Activated CD4-positive, alpha-beta T cell treated with anti-CD3 and anti-CD28 coated beads, Interleukin-10, Interleukin-2, amounts not matched to agents 100 ng/mL and 50 ng/mL, durations not matched to agents 16 hours and 8 hours (primary cell): ENCODE measurements around the gene DPF3.

Source experiments
- DNase-seq: peaks from one replicate; pipeline ENCODE4 v3.0.0-alpha.2; 2020

Gene DPF3

DNA sequence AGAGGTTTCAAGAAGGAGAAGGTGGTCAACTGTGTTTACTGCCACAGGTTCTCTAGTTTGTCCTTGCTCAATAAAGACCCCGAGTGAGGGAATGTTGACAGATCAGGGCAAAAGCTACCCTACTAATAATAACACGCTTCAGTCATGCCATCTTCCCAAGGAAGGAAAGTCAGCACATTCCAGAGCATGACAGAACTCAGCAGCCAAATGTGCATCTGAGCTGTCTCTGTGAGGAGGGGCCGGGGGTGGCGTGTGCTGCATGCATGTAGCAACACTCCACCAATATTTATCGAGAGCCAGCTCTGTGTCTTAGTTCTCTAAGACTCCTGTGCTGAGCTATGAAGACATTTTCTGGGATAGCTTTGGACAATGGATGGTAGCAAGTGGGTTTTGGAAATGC is 260.4 kb downstream of the DPF3 start:
- no peak for DNase-seq

DNA sequence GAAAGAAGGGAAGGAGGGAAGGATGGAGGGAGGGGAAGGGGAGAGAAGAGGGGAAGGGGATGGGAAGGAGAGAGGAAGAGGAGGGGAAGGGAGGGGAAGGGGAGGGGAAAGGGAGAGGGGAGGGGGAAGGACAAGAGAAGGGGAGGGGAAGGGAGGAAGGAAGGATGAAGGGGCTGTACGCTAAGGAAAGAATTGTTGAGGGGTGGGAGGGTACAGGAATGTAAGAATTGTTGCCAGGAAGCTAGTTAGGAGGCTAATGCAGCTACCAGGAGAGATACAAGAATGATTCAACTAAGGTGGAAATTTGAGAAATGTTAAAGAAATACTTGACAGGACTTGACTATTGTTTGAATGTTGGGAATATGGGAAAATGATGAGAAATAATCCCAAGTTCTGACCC is 261.2 kb downstream of the DPF3 start:
- DNase-seq: no peak

DNA sequence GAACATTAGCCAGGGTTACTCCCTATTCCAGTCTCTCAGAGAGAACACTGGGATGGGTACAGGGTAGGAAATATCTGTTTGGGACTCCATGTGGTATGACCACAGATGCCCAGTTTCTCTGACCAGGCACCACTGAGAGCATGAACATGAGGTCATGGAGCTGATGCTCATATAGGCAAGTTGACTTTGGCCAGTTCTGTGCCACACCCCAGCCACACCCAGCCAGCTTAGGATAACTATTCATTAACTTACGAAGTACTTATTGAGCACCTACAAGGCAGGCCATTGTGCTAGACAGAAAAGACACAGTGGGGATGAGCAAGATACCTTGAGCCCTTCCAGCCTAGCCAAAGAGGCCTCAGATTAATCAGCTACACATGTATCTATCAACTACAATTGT is 262.5 kb downstream of the DPF3 start:
- DNase-seq: no peak

DNA sequence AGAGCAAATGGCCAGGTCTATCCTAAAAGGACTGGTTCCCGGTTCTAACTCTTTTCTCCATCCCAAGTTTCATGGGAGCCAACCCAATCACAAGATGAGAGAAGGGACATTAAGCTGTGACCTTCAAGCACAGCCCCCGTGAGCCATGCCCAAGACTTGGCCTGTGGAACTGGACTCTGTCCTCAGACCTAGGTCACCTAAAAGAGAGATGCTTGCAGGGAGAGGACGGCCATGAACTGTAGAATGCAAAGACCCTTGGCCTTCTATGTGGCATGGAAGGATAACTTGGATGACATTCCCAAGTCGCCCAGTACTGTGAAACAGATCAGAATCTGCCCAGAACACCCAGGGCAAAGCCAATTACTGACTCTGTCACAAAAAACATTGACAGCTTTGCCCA is 263.5 kb downstream of the DPF3 start:
- no peak for DNase-seq

DNA sequence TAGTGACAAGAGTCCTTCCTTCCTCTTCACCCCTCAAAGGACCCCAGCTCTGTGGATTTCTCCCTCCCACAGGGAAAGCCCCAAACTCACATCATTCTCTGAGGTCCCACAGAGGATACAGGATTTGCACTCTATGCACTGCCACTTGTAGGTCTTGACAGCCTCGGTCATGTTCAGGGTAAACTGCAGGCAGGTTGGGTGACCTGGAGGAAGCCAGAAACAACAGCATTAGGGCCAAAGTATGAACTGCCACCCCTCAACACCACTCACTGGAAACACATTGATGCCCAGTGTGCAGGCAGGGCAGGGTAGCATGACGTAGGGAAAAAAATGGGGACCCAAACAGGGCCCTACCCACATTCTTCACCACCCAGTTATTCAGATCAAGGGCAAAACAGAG is 264.4 kb downstream of the DPF3 start:
- no peak for DNase-seq

DNA sequence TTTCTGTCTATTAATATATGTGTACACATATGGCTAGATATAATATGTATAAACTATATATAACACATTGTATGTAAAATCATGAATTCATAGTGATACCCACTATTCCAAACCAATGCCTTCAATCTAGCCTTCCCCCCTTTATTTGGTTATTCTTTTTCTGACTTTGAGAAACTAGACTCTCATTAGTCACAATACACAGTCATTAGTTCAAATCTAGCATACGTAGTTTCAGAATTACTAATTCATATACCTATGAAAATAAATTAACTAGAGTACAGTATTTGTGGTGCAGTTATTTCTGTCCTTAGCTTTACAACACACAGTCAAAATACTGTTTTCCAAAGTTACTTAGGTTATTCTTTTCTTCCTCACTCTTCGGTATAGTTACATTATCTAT is 268.2 kb downstream of the DPF3 start:
- peak; percentile 2 for DNase-seq

DNA sequence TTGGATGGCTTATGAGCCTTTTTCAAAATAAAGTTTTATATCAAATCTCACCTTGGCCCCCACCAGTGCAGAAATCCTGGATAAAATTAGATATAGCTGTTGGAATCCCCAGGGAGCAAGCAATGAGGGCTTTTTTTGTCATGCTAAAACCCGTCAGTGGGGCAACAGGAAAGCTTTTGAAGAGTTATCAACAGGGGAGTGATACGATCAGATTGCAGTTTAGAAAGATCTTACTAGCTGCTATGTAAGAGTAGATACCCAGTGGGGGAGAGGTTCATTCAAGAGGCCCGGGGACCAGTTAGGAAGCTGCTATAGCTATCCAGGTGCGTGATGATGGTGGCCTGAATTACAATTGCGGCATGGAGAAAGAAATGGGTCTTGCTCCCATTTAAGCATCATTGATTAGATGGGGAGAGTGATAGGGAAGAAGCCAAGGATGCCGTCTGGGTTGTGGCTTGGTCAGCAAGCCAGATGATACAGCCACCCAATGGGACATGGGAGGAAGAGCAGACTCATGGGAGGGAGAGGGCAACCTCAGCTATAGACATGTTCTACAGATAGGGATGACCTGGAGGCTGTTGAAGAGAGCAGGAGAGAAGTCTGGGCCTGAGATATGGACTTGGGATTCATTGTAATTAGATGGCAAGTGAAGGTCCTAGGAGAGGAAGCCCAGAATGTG is 272.4 kb downstream of the DPF3 start:
- DNase-seq: no peak

DNA sequence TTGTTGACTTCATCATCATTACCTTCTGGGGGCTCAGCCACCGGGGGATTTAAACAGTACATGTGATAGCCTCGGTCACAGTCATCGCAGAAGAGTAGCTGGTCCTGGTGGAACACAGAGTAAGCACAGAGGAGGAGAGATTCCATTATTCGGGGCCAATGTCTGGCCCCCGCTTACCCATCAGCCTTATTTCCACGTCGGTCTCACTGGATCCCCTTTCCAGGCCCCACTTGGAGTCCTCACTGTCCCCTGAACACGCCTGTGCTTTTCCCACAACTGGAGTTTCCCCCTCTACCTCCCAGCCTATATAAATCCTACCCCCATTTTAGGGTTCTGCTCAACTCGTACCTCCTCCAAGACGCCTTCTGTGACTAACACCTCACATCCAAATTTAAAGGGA is 274.0 kb downstream of the DPF3 start:
- no peak for DNase-seq

DNA sequence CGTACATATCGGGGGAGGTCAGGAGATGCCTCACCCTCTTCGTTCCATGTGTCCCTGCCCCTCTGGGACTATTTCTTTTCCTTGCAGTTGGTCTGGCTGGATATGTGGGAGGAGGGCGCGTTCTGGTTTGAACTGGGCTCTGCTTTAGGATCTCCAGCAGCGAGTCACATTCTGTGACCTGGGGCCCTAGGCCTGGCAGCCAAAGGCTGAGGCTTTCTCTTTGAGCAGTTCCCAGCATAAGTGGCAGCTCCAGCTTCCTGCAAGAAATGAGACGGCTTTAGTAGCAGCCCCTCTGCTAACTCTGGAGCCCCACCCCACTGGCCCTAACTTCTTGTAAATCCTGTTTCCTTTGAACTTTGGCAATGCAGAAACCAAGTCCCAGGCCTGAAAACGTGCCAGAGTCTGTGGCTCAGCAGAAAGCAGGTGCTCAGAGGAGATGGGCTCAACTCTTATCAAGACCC is 274.8 kb downstream of the DPF3 start:
- no peak for DNase-seq

DNA sequence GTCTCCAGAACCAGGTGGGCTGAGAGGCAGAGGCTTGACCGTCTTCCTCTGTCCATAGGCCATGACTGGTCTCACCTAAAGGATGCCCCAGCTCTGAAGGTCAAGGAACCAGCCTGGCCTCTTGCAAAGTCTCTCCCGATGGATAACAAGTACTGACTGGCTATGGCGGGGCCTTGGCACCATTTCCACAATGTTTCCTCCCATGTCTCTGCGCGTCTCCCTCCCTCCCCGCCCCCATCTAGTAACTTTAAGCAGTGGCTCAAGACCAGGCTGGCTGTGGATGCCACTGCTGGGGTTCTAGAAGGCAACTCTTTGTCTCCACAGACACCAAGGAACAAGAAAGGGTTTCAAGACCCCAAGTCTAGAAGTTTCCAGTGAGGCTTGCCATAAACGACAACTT is 275.5 kb downstream of the DPF3 start:
- DNase-seq: no peak

DNA sequence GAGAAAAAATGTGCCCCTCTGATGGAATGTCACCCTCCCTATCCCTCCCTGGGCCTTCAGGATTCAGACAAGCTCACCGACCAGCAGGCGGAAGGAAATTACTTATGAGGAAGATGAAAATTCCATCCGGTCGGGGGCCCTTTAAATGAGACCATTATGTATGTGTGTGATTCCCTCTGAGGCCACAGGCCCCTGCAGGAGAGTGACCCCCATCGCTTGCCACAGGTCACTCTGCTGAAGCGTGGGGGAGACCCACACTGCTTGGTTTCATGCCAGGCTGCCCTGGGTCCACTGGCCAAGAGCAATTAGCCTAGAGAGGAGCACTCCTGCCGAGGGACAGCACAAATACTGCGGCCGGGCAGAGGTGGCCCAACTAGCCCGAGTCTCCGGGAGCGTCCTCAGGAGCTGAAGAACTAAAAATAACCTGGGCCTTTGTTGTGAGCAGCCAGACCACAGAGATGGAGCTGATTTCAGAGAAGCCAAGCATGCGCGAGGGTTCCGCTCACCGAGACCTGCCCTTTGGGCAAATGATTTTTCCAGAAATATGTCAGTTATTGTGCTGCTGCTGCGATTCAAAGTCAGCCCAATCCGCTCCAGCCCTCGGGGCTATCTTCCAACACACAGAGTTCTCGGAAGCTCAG is 276.4 kb downstream of the DPF3 start:
- DNase-seq: no peak

DNA sequence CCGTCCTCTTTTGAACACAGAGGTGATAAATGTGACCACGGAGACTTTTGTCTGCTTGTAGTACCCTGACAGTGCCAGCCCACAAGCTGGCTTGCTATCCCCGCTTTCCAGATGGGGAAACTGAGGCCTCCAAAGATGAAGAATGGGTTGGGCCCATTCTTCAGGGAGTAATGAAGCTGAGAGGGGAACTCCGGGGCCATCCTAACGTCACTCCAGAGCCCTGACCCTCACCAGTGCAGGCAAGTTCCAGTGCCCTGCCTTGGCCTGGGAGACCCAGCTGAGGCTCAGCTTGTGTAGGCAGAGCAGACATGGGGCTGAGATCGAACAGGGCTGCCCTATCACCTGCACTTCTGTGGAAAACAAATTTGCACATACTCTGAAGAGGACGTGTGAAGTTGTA is 277.1 kb downstream of the DPF3 start:
- DNase-seq: no peak

DNA sequence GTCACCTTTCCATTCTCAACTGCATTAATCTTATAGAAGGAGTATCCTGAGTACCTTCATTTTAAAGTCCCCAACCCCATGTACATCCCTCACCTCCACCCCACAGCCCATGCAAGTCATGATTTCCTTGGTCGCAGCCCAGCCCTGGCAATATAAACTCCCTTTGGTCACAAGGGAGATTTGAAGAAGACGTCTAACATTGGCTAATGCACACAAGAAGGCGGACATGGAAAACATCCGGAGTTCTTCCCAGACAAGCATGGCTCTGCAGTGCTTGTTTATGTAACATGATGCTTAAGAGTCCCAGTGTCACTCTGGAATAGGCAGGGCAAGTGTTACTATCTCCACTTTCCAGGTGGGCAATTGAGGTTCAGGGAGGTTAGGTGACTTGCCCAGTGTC is 277.6 kb downstream of the DPF3 start:
- no peak for DNase-seq

DNA sequence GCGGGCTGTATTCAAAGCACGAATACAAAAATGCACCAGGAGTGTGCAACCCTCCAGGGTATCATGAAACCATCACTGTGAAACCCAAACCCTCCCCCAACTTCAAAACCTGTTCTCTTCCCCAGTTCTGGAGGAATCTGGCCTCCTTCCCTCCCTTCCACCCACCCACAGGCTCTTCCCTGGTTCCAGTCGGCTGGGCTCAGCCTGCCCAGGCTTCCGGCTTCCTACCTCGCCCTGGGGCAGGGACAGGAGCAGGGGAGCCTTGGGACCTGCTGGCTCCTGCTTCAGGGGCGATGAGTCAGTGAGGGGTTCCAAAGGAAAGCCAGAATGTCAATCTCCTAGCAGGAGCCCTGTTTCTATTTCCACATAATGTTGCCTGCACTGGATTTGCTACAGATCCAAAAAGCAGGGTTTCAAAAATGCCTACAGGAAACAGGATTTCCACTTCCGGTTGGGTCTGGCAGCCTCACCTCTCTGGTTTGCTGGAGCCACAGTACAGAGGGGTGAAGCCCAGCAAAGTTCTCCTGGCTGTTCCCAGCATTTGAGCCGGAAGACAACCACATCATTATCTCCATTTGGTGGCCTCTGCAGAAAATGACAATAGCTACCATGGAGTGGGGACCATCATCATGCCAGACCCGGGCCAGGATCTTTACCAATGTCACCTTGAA is 278.3 kb downstream of the DPF3 start:
- DNase-seq: no peak

DNA sequence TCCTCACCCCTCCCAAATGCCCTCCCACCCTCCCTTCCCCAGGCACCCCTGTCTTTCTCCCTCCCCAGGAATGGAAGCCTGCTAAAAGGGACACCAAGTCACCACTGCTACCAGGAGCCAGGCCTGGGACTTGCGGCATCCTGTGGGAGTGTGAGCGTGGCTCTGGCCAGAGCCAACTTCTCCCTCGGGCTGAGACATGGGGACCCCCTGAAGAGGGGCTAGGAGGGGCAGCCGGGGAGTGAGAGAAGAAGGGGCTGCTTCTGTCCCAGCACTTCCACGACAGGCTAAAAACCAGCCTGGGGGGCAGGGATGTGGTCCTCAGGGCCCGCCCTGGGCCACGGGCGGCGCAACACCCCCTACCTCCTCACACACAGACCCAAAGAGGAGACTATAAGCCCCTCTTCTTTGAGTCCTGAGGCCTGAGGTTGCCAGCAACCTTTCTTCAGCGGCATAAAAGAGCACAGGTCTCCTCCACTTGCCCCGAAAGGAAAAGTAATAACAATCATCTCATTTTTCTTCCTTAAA is 278.9 kb downstream of the DPF3 start:
- no peak for DNase-seq

DNA sequence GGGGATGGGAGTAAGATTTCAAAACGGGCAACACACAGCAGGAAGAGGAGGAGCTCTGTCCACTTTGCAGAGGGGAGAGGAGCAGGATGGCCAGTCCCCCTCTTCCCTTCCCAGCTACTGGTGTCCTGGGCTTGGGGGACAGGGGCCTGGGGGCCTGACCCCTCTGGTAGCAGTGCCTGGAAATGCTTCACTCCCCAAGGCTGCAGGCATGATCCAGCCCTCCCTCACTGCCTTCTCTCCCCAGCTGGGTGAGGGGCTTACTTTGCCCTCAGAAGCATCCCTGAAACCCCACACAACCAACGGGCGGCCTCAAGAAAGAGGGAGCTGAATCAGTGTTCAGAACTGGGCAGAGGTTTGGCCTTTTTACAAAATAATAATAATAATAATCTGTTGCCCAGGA is 279.5 kb downstream of the DPF3 start:
- DNase-seq: no peak

DNA sequence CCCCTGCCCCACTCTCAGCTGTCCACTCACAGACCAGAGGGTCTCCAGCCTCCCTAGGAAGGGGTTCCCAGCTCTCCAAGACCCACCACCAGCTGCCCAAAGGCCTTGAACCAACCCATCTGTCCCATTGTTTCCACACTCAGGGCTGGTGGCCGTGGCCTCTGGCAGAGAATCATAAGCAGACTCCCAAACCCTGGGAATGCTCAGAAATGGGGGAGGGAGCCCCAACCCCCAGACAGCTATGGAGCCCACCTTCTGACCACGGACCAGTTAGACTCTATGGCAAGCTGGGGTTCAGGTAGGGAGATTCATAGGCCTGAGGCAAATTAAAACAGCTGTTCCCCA is 280.0 kb downstream of the DPF3 start:
- DNase-seq: no peak

DNA sequence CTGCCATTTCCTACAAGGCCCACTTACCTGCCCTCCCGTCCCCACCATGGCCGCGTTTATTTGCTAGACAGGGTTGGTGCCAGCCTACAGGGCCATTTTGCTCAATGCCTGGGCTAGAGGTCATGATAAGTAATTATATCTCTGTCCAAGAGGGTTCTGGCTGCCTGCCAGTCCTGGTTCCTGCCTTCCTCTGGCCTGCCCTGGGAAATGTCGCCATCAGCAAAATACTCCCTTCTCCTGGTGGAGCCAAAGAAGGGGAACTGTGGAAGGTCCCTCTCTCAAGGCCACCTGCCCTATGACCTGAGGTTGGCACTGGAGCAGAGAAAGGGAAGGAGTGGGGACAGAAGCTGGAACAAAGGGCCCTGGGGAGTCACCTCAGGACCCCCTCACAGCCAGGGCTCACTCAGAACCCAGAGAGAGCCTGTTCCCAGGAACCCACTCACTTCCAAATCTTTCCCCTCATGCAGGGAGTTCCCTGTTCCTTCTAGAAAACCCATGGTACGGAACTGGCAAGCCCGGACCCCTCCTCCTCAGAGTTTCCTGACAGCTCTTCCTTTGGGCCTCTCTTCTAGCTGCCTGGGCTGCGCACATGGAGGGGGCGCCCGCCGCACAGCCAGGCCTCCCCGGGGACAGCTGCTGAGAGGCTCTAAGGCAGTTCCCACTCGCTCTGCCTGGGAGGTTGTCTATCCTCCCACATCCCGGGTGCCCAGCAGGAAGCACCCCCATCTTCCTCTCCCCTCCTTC is 280.5 kb downstream of the DPF3 start:
- no peak for DNase-seq

DNA sequence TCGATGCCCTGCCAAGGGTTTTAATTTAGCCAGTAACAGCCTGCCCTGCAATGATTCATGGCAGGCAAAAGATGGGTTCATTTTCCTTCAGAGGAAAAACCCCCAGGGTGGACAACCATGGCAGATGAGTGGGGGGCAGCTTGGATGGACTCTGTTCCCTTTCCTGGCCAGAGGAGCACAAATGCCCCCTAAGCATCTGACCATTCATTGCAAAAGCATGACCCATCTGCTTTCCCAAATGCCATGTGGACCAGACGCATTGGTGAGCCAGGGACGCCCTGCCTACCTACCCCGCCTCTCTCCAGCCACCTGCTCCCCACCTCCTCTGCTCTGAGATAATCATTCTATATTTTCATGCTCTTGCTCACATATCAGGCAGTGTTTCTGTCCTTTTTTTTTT is 281.9 kb downstream of the DPF3 start:
- DNase-seq: no peak

DNA sequence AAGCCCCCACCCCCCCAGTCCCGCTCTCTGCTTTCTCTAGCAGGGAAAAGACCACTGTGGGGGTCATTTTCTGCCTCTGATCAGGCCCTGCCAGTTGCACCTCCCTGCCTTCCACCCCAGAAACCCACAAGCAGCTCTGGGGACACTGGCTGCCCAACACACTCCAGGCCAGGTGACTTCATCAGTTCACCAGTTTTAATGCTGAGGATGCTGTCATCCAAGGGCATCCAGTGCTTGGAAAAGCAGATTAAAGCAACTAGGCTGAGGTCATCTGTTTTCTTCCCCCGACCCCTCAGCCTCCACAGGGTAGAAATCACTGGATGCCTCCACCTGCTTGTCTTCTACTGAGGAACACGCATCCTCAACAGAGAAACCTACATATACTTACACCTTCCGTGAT is 282.4 kb downstream of the DPF3 start:
- DNase-seq: no peak

DNA sequence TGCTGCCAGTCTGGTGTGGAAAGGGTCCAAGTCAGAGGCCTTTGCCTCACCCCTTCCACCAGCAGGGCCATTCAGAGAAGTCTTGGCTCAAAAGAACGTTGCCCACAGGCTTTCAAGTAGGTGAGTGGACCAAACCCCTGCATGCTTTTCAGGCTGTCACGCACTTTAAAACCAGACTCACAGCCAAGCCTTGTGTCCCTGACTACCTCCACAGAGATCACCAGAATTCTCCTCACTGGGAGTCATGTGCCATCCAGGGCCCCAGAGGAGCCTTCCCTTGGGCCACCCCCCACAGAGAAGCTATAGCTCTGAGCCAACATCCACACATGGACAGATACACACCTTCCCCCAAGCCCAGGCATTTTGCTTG is 283.1 kb downstream of the DPF3 start:
- DNase-seq: no peak

DNA sequence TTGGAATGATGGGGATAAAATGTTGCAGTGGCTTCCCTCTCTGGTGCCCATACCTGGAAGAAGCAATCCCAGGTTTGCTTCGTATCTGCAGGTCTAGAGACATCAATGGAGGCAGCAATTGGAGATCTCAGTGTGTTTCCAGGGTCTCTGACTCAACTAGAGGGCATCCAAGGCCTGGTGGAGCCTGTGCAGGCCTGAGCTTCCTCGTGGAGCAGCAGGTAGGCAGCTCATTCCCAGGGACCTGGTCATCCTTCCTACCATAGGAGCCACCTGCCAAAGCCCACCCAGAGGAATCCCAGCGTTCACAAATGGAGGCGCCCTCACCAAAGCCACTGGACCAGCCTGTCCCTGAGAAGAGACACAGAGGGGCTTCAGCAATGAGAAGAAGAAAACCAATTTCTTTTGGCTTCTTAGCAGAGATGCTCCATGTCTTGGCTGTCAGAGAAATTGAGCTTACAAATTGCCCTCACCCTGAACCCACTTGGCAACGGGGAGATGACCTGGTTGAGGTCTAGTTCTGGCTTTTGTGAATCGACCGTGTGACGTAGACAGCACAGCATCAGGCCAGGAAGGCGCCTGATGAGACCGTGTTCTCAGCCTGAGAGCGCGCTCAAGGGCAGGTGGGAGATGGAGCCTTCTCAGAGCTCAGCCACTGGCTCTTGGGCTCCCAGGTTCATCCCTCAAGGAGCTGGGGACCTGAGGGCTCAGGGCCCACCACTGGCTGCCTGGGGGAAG is 283.6 kb downstream of the DPF3 start:
- no peak for DNase-seq
